Nephron progenitor cell (in vitro differentiated cells): ENCODE measurements around the gene PCSK1.

Experiments used
- DNase-seq: peaks from one replicate; pipeline ENCODE4 v3.0.0; 2021
- H3K27ac Mint-ChIP-seq: 2 replicates; pipeline ENCODE4 v1.8.0; 2021; ENCODE audit warnings: mild to moderate bottlenecking, moderate library complexity, mixed read lengths
- H3K27me3 Mint-ChIP-seq: 2 replicates; pipeline ENCODE4 v1.8.0; 2021; ENCODE audit warnings: mild to moderate bottlenecking, low read depth, mixed read lengths; ENCODE audit not compliant: poor library complexity
- H3K36me3 Mint-ChIP-seq: 2 replicates; pipeline ENCODE4 v1.8.0; 2021; ENCODE audit warnings: low read depth, mixed read lengths
- H3K4me1 Mint-ChIP-seq: 2 replicates; pipeline ENCODE4 v1.8.0; 2021; ENCODE audit warnings: mixed read lengths
- H3K4me3 Mint-ChIP-seq: 2 replicates; pipeline ENCODE4 v1.8.0; 2021; ENCODE audit warnings: mild to moderate bottlenecking, moderate library complexity, mixed read lengths
- H3K9me3 Mint-ChIP-seq: 2 replicates; pipeline ENCODE4 v1.8.0; 2021; ENCODE audit warnings: mild to moderate bottlenecking, moderate library complexity, mixed read lengths
- CTCF ChIP-seq: fragments of 200-600 bp; sonication (generic); IDR thresholded peaks from 2 replicates; pipeline ENCODE4 v1.5.0; 2021; ENCODE audit warnings: antibody characterized with exemption

The PCSK1 gene

GRCh38 chr5:96425443-96425842 is 7.6 kb downstream of the PCSK1 start:
- TF ChIP-seq CTCF, result no peak
- no peaks in the 10 kb centered on the region for H3K36me3 Mint-ChIP-seq

GRCh38 chr5:96415897-96416296 is 17.2 kb downstream of the PCSK1 start:
- Mint-ChIP-seq H3K4me3 (no peak overlapping the region), H3K9me3 (no peaks in the 10 kb centered on the region), H3K36me3 (no peaks in the 10 kb centered on the region), H3K27me3 (no peaks in the 10 kb centered on the region), H3K4me1 (no peaks in the 10 kb centered on the region), H3K27ac (no peak overlapping the region)
- no peak for DNase-seq
- TF ChIP-seq CTCF, result no peak

More at GRCh38 chr5:96425443-96425842, 7.6 kb downstream of the PCSK1 start:
- Mint-ChIP-seq H3K27me3 (peaks cover 7% of the 10 kb centered on the region), H3K27ac (no peak overlapping the region), H3K4me3 (no peak overlapping the region), H3K4me1 (peaks cover 6% of the 10 kb centered on the region), H3K9me3 (no peaks in the 10 kb centered on the region)
- no peak for DNase-seq

- DNase-seq, result no peak
- Mint-ChIP-seq H3K9me3 (no peaks in the 10 kb centered on the region), H3K36me3 (no peaks in the 10 kb centered on the region), H3K4me1 (peaks cover 5% of the 10 kb centered on the region), H3K4me3 (no peak overlapping the region), H3K27me3 (no peaks in the 10 kb centered on the region), H3K27ac (no peak overlapping the region)
- no peak for TF ChIP-seq CTCF
Observed at GRCh38 chr5:96412868-96413449, 20.1 kb downstream of the PCSK1 start.

- H3K4me3 Mint-ChIP-seq, result no peak overlapping the region
- H3K27ac Mint-ChIP-seq, result no peak overlapping the region
- H3K4me1 Mint-ChIP-seq, result peaks cover 5% of the 10 kb centered on the region
- H3K27me3 Mint-ChIP-seq, result no peaks in the 10 kb centered on the region
- no peaks in the 10 kb centered on the region for H3K36me3 Mint-ChIP-seq
- no peak for DNase-seq
- H3K9me3 Mint-ChIP-seq, result no peaks in the 10 kb centered on the region
- TF ChIP-seq CTCF, result no peak
Observed at GRCh38 chr5:96410013-96410412, 23.0 kb downstream of the PCSK1 start.

- H3K9me3 Mint-ChIP-seq, result no peaks in the 10 kb centered on the region
- DNase-seq, result no peak
- no peaks in the 10 kb centered on the region for H3K36me3 Mint-ChIP-seq
- no peak overlapping the region for H3K27ac Mint-ChIP-seq
- peaks cover 5% of the 10 kb centered on the region for H3K4me1 Mint-ChIP-seq
- H3K4me3 Mint-ChIP-seq, result no peak overlapping the region
- no peaks in the 10 kb centered on the region for H3K27me3 Mint-ChIP-seq
- no peak for TF ChIP-seq CTCF
Observed at GRCh38 chr5:96408841-96409538, 24.1 kb downstream of the PCSK1 start.
